Neural cell (in vitro differentiated cells): Measurements from ENCODE around the gene HDAC1. TPM values are rescaled to one million over a fixed set of nuclear protein-coding genes. Genes with fewer than 3 reads are reported as not detected.
"Not testable (repeated sequence)": the region's sequence is repeated elsewhere in the genome, so short reads cannot be mapped to it uniquely, and the experiment has no call there.

Experiments used
- H2AFZ ChIP-seq: fragments of 200-600, 300-800 bp; sonication (generic), shearing (Covaris generic); 2 replicates; pipeline ENCODE4 v1.6.0; 2014; ENCODE audit warnings: low read depth, mild to moderate bottlenecking, antibody characterized with exemption, low read length, moderate library complexity
- H3F3A ChIP-seq: fragments of 200-600 bp; shearing (Covaris generic); 2 replicates; pipeline ENCODE4 v1.6.1; 2016; ENCODE audit warnings: mild to moderate bottlenecking, moderate library complexity, mixed read lengths, antibody characterized with exemption, low read length; ENCODE audit not compliant: insufficient read depth, poor library complexity, severe bottlenecking
- H3K27ac ChIP-seq: fragments of 200-600, 300-800 bp; sonication (generic), shearing (Covaris generic); 2 replicates; pipeline ENCODE4 v1.5.1; 2014; ENCODE audit warnings: mild to moderate bottlenecking, low read length, moderate library complexity
- H3K27me3 ChIP-seq: fragments of 300-800, 200-600 bp; sonication (generic), shearing (Covaris generic); 2 replicates; pipeline ENCODE4 v1.6.0; 2014; ENCODE audit warnings: mild to moderate bottlenecking, low read depth, low read length, moderate library complexity; ENCODE audit not compliant: insufficient read depth
- H3K36me3 ChIP-seq: fragments of 300-800, 200-600 bp; sonication (generic), shearing (Covaris generic); 2 replicates; pipeline ENCODE4 v1.5.1; 2014; ENCODE audit warnings: mild to moderate bottlenecking, antibody characterized with exemption, low read length, moderate library complexity; ENCODE audit not compliant: insufficient read depth
- H3K4me2 ChIP-seq: fragments of 300-800, 200-600 bp; sonication (generic), shearing (Covaris generic); 2 replicates; pipeline ENCODE4 v1.6.0; 2014; ENCODE audit warnings: mild to moderate bottlenecking, low read length
- H3K4me3 ChIP-seq: fragments of 300-800, 200-600 bp; sonication (generic), shearing (Covaris generic); 2 replicates; pipeline ENCODE4 v1.5.1; 2014; ENCODE audit warnings: mild to moderate bottlenecking, low read length, moderate library complexity
- H3K79me2 ChIP-seq: fragments of 200-600 bp; shearing (Covaris generic); replicated peaks from 2 replicates; pipeline ENCODE4 v1.6.0; 2014; ENCODE audit warnings: mild to moderate bottlenecking, low read length, moderate library complexity; ENCODE audit not compliant: insufficient read depth
- H3K9ac ChIP-seq: fragments of 300-800, 200-600 bp; sonication (generic), shearing (Covaris generic); 2 replicates; pipeline ENCODE4 v1.6.1; 2016; ENCODE audit warnings: mild to moderate bottlenecking, low read length, mixed read lengths
- H3K9me2 ChIP-seq: fragments of 200-600 bp; shearing (Covaris generic); 2 replicates; pipeline ENCODE4 v1.6.1; 2016; ENCODE audit warnings: mild to moderate bottlenecking, low read length, mixed read lengths; ENCODE audit not compliant: insufficient read depth
- H3K9me3 ChIP-seq: fragments of 200-600, 300-800 bp; sonication (generic), shearing (Covaris generic); 2 replicates; pipeline ENCODE4 v1.6.1; 2016; ENCODE audit warnings: mild to moderate bottlenecking, mixed run types, low read length, moderate library complexity, mixed read lengths
- H4K20me1 ChIP-seq: fragments of 200-600 bp; shearing (Covaris generic); 2 replicates; pipeline ENCODE4 v1.6.1; 2016; ENCODE audit warnings: mild to moderate bottlenecking, mixed run types; ENCODE audit not compliant: insufficient read depth
- EP300 ChIP-seq: fragments of 450-650 bp; conservative IDR thresholded peaks from 2 replicates; pipeline ENCODE4 v1.6.1; 2014; ENCODE audit warnings: antibody characterized with exemption, mild to moderate bottlenecking, moderate library complexity; ENCODE audit not compliant: poor library complexity, severe bottlenecking
- EZH2 ChIP-seq: fragments of 200-600, 300-800 bp; shearing (Covaris generic), sonication (generic); IDR thresholded peaks from 2 replicates; pipeline ENCODE4 v1.6.1; 2014; ENCODE audit warnings: antibody characterized with exemption, low read length, borderline replicate concordance, mild to moderate bottlenecking; ENCODE audit not compliant: insufficient read depth, poor library complexity, severe bottlenecking
- MXI1 ChIP-seq: fragments of 450-650 bp; conservative IDR thresholded peaks from 2 replicates; pipeline ENCODE4 v1.6.1; 2014; ENCODE audit warnings: antibody characterized with exemption, mild to moderate bottlenecking; ENCODE audit not compliant: poor library complexity, severe bottlenecking
- POLR2AphosphoS5 ChIP-seq: IDR thresholded peaks from 2 replicates; pipeline ENCODE4 v1.6.1; 2012
- RAD21 ChIP-seq: fragments of 450-650 bp; conservative IDR thresholded peaks from 2 replicates; pipeline ENCODE4 v1.6.1; 2014; ENCODE audit warnings: antibody characterized with exemption, mild to moderate bottlenecking, moderate library complexity
- SMC3 ChIP-seq: fragments of 450-650 bp; conservative IDR thresholded peaks from 2 replicates; pipeline ENCODE4 v1.6.1; 2014; ENCODE audit warnings: antibody characterized with exemption, mild to moderate bottlenecking, moderate library complexity; ENCODE audit not compliant: poor library complexity
- TAF1 ChIP-seq: IDR thresholded peaks from 2 replicates; pipeline ENCODE4 v1.6.1; 2012; ENCODE audit warnings: low read depth
- polyA plus RNA-seq: library from polyadenylated mRNA; depleted of rRNA; stranded (reverse); fragments of >200 nt; gene quantifications from 2 replicates; pipeline ENCODE4 v1.2.3, GENCODE V29; 2014
- TF ChIP-seq, protein P1 (sequence below): IDR thresholded peaks from 2 replicates; pipeline ENCODE4 v1.6.1; 2012; ENCODE audit warnings: borderline replicate concordance
- TF ChIP-seq, protein P2 (sequence below): fragments of 450-650 bp; IDR thresholded peaks from 2 replicates; pipeline ENCODE4 v1.5.1; 2014; ENCODE audit warnings: antibody characterized with exemption, mild to moderate bottlenecking, moderate library complexity; ENCODE audit not compliant: poor library complexity, severe bottlenecking

HDAC1 gene
- polyA plus RNA-seq, 1 donor from 2014 or later = 60.8 TPM

DNA sequence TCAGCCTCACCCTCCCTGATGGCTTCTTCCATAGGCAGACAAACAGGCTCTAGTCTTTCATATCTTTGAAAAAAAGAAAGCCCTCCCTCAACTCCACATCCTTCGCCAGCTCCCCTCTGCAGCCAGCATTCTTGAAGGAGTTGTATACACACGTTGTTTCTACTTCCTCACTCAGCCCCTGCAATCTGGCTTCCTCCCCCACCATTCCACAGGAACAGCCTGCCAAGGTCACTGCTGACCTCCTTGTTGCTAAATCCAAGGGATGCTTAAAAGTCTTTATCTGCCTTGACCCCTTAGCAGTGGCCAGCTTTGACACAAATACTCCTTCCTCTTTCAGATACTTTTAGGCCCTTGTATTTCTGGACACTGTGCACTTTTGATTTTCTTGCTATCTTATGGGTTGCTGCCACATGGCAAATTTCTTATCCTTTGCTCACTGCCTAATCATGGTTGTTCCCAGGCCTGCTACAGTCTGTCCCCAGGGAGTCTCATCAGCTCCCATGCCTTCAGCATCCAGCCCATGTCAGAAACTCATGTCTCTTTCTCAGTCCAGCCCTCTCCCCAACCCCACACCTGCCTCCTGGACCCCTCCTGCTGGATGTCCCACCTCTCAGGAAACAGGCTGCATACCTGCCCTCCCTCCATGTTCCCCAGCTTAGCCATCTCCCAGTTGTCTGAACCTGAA lies 62.1 kb downstream of the HDAC1 start:
- no peak overlapping the region for H3K27ac ChIP-seq
- TF ChIP-seq RAD21 (no peak), TAF1 (no peak), EP300 (no peak)
- TF ChIP-seq, protein P1, sequence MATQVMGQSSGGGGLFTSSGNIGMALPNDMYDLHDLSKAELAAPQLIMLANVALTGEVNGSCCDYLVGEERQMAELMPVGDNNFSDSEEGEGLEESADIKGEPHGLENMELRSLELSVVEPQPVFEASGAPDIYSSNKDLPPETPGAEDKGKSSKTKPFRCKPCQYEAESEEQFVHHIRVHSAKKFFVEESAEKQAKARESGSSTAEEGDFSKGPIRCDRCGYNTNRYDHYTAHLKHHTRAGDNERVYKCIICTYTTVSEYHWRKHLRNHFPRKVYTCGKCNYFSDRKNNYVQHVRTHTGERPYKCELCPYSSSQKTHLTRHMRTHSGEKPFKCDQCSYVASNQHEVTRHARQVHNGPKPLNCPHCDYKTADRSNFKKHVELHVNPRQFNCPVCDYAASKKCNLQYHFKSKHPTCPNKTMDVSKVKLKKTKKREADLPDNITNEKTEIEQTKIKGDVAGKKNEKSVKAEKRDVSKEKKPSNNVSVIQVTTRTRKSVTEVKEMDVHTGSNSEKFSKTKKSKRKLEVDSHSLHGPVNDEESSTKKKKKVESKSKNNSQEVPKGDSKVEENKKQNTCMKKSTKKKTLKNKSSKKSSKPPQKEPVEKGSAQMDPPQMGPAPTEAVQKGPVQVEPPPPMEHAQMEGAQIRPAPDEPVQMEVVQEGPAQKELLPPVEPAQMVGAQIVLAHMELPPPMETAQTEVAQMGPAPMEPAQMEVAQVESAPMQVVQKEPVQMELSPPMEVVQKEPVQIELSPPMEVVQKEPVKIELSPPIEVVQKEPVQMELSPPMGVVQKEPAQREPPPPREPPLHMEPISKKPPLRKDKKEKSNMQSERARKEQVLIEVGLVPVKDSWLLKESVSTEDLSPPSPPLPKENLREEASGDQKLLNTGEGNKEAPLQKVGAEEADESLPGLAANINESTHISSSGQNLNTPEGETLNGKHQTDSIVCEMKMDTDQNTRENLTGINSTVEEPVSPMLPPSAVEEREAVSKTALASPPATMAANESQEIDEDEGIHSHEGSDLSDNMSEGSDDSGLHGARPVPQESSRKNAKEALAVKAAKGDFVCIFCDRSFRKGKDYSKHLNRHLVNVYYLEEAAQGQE = no peak
- no peaks in the 10 kb centered on the region for H3K9me2 ChIP-seq
- H3K4me2 ChIP-seq = no peak overlapping the region
- H3K79me2 ChIP-seq = no peaks in the 10 kb centered on the region
- no peaks in the 10 kb centered on the region for H4K20me1 ChIP-seq
- H2AFZ ChIP-seq = no peak overlapping the region
- H3K36me3 ChIP-seq = no peaks in the 10 kb centered on the region
- no peak overlapping the region for H3K4me3 ChIP-seq
- no peak overlapping the region for H3K9ac ChIP-seq
- no peaks in the 10 kb centered on the region for H3K9me3 ChIP-seq
- no peaks in the 10 kb centered on the region for H3K27me3 ChIP-seq
- H3F3A ChIP-seq = no peaks in the 10 kb centered on the region

DNA sequence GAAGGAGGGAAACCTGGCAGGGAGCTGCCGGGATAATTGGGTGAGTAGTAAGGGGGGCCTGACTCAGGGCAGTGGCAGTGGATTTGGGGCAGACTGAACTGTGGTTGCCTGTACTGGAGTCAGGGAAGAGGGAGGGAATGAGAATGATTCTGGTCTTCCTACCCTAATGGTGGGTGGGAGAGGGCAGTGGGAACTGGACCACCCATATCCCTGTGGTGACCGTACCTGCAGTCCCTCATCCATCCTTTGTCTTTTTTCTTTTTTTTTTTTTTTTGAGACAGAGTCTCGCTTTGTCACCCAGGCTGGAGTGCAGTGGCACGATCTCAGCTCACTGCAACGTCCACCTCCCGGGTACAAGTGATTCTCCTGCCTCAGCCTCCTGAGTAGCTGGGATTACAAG lies 63.9 kb downstream of the HDAC1 start:
- H3K9ac ChIP-seq, H4K20me1 ChIP-seq, H3F3A ChIP-seq, H3K9me3 ChIP-seq, H2AFZ ChIP-seq, H3K27me3 ChIP-seq, H3K27ac ChIP-seq, H3K4me3 ChIP-seq, H3K9me2 ChIP-seq, H3K36me3 ChIP-seq, H3K4me2 ChIP-seq, H3K79me2 ChIP-seq: not testable (repeated sequence)

DNA sequence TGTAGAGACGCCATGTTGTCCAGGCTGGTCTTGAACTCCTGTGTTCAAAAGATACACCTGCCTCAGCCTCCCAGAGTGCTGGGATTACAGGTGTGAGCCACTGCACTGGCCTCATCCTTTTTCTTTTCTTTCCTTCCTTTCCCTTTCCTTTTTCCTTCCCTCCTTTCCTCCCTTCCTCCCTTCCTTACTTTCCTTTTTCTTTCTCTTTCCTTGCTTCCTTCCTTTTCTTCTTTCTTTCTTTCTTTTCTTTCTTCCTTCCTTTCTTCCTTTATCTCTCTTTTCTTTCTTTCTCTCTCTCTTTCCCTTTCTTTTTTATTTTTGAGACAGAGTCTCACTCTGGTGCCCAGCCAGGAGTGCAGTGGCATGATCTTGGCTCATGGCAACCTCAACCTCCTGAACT lies 64.6 kb downstream of the HDAC1 start:
- Histone ChIP-seq H3K9ac (no peak overlapping the region), H3K27ac (no peak overlapping the region), H4K20me1 (no peaks in the 10 kb centered on the region), H3K79me2 (no peaks in the 10 kb centered on the region), H3K4me2 (no peak overlapping the region), H3K4me3 (no peak overlapping the region), H3F3A (no peaks in the 10 kb centered on the region), H3K36me3 (no peaks in the 10 kb centered on the region), H2AFZ (no peak overlapping the region), H3K9me3 (no peaks in the 10 kb centered on the region), H3K27me3 (no peaks in the 10 kb centered on the region), H3K9me2 (no peaks in the 10 kb centered on the region)
- no peak for TF ChIP-seq RAD21
- TF ChIP-seq TAF1 = no peak
- no peak for TF ChIP-seq EP300
- no peak for TF ChIP-seq POLR2AphosphoS5
- TF ChIP-seq, protein P2, sequence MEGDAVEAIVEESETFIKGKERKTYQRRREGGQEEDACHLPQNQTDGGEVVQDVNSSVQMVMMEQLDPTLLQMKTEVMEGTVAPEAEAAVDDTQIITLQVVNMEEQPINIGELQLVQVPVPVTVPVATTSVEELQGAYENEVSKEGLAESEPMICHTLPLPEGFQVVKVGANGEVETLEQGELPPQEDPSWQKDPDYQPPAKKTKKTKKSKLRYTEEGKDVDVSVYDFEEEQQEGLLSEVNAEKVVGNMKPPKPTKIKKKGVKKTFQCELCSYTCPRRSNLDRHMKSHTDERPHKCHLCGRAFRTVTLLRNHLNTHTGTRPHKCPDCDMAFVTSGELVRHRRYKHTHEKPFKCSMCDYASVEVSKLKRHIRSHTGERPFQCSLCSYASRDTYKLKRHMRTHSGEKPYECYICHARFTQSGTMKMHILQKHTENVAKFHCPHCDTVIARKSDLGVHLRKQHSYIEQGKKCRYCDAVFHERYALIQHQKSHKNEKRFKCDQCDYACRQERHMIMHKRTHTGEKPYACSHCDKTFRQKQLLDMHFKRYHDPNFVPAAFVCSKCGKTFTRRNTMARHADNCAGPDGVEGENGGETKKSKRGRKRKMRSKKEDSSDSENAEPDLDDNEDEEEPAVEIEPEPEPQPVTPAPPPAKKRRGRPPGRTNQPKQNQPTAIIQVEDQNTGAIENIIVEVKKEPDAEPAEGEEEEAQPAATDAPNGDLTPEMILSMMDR = no peak
- TF ChIP-seq SMC3 = no peak
- TF ChIP-seq, protein P1 = no peak
- TF ChIP-seq EZH2 = no peak
- TF ChIP-seq MXI1 = no peak
